Parathyroid adenoma (tissue), 2 donors: ENCODE measurements around the gene TMCC1.

Source experiments
- H2AFZ ChIP-seq: fragments of 300-600 bp; sonication (generic); one replicate; pipeline ENCODE4 v1.7.0; 2017; ENCODE audit warnings: antibody characterized with exemption, mild to moderate bottlenecking
- H3K27ac ChIP-seq: fragments of 300-600 bp; sonication (generic); one replicate; pipeline ENCODE4 v1.7.0; 2017
- H3K27me3 ChIP-seq: fragments of 300-600 bp; sonication (generic); one replicate; pipeline ENCODE4 v1.7.0; 2017; ENCODE audit warnings: low read length; ENCODE audit not compliant: control insufficient read depth, insufficient read depth
- H3K36me3 ChIP-seq: fragments of 300-600 bp; sonication (generic); one replicate; pipeline ENCODE4 v1.7.0; 2017; ENCODE audit warnings: low read length; ENCODE audit not compliant: control insufficient read depth, insufficient read depth
- H3K4me1 ChIP-seq: fragments of 300-600 bp; sonication (generic); one replicate; pipeline ENCODE4 v1.7.0; 2017; ENCODE audit warnings: control low read depth
- H3K4me2 ChIP-seq: fragments of 300-600 bp; sonication (generic); one replicate; pipeline ENCODE4 v1.7.0; 2017; ENCODE audit warnings: low read length
- H3K4me3 ChIP-seq: fragments of 300-600 bp; sonication (generic); one replicate; pipeline ENCODE4 v1.7.0; 2017; ENCODE audit warnings: low read depth, low read length
- H3K79me2 ChIP-seq: fragments of 300-600 bp; sonication (generic); one replicate; pipeline ENCODE4 v1.7.0; 2017; ENCODE audit warnings: control low read depth
- H3K9ac ChIP-seq: fragments of 300-600 bp; sonication (generic); one replicate; pipeline ENCODE4 v1.7.0; 2017; ENCODE audit warnings: mild to moderate bottlenecking
- H3K9me3 ChIP-seq: fragments of 300-600 bp; sonication (generic); one replicate; pipeline ENCODE4 v1.7.0; 2017; ENCODE audit warnings: low read length; ENCODE audit not compliant: control insufficient read depth
- TF ChIP-seq, protein P1 (sequence below): fragments of 300-600 bp; sonication (generic); IDR thresholded peaks from one replicate; pipeline ENCODE4 v1.7.0; 2017; ENCODE audit warnings: antibody characterized with exemption, mild to moderate bottlenecking
- donor health status: primary hyperparathyroidism.

TMCC1 gene

DNA sequence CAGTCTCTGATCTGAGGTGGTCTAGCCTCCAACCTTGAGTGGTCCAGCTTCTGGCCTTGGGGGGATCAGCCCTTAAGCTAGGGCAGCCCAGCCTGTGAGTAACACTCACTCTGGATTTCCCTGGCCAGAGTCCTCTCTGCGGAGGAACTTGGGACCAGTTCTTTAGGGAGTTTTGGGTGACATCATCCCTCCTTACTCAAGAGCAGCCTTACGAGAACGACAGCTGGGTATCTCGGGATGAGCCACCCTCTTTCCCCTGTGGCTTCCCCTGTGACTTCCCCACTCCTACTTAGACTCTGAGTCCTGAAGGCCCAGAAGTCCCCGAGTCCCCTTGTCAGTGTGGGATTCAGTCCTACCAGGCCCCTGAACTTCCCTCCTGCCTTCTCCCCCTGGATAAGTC, 276.8 kb downstream of the TMCC1 start:
- Histone ChIP-seq H3K9me3 (no peaks in the 10 kb centered on the region), H3K27ac (peak overlapping the region; percentile 44), H3K4me2 (no peak overlapping the region), H3K27me3 (no peaks in the 10 kb centered on the region), H3K79me2 (no peaks in the 10 kb centered on the region), H3K9ac (no peak overlapping the region), H3K4me3 (no peak overlapping the region), H2AFZ (no peak overlapping the region), H3K36me3 (no peaks in the 10 kb centered on the region), H3K4me1 (no peaks in the 10 kb centered on the region)
- TF ChIP-seq, protein P1, sequence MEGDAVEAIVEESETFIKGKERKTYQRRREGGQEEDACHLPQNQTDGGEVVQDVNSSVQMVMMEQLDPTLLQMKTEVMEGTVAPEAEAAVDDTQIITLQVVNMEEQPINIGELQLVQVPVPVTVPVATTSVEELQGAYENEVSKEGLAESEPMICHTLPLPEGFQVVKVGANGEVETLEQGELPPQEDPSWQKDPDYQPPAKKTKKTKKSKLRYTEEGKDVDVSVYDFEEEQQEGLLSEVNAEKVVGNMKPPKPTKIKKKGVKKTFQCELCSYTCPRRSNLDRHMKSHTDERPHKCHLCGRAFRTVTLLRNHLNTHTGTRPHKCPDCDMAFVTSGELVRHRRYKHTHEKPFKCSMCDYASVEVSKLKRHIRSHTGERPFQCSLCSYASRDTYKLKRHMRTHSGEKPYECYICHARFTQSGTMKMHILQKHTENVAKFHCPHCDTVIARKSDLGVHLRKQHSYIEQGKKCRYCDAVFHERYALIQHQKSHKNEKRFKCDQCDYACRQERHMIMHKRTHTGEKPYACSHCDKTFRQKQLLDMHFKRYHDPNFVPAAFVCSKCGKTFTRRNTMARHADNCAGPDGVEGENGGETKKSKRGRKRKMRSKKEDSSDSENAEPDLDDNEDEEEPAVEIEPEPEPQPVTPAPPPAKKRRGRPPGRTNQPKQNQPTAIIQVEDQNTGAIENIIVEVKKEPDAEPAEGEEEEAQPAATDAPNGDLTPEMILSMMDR = no peak

DNA sequence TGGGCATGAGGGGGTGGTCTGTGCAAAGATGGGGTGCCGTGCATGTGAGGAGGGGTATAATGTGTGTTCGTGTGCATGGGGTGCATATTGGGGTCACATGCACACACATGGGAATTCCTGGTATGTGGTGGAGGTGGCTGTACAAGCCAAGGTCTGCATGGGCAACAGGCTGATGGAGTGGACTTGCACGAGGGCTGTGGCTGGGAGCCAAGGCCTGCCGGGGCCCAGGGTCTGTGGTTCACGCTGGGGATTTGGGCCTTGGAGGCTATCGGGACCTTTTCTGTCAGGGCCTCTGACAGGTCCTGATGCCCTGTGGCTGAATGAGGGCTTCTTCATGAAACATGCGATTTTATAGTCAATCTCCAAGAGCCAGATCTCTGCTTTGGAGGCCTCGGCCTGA, 277.2 kb downstream of the TMCC1 start:
- no peaks in the 10 kb centered on the region for H3K4me1 ChIP-seq
- no peaks in the 10 kb centered on the region for H3K36me3 ChIP-seq
- no peak overlapping the region for H3K4me2 ChIP-seq
- H3K79me2 ChIP-seq = no peaks in the 10 kb centered on the region
- no peak overlapping the region for H3K4me3 ChIP-seq
- H3K27ac ChIP-seq = peak overlapping the region; percentile 44
- no peak overlapping the region for H2AFZ ChIP-seq
- H3K9ac ChIP-seq = no peak overlapping the region
- no peaks in the 10 kb centered on the region for H3K27me3 ChIP-seq
- TF ChIP-seq, protein P1 = no peak
- H3K9me3 ChIP-seq = no peaks in the 10 kb centered on the region

DNA sequence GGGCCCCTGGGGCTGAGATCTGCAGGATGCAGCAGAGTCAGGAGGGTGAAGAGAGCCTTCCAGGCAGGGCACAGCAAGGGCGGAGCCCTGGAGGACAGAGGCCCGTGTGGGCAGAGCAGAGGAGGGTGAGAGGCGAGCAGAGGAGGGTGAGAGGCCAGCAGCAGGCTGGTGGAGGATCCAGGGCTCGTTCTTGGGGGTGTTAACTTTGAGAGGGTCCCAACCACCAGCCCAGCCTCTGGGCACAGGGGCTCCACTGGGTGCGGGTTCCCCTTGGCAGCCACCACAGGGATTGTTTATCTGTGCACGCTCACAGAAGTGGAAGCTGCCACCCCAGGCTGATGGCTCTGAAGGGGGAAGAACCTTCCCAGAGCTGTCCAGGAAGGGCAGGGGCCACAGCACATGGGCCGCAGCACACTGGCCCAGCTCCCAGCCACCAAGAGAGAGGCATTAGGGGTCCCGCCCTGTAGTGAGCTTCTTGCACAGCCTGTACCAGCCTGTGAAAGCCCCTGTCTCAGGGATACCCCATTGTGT, 277.7 kb downstream of the TMCC1 start:
- Histone ChIP-seq H3K27me3 (no peaks in the 10 kb centered on the region), H2AFZ (no peak overlapping the region), H3K79me2 (no peaks in the 10 kb centered on the region), H3K27ac (no peak overlapping the region), H3K4me1 (no peaks in the 10 kb centered on the region), H3K9ac (no peak overlapping the region), H3K9me3 (no peaks in the 10 kb centered on the region), H3K4me2 (no peak overlapping the region), H3K36me3 (no peaks in the 10 kb centered on the region), H3K4me3 (no peak overlapping the region)
- TF ChIP-seq, protein P1 = no peak

DNA sequence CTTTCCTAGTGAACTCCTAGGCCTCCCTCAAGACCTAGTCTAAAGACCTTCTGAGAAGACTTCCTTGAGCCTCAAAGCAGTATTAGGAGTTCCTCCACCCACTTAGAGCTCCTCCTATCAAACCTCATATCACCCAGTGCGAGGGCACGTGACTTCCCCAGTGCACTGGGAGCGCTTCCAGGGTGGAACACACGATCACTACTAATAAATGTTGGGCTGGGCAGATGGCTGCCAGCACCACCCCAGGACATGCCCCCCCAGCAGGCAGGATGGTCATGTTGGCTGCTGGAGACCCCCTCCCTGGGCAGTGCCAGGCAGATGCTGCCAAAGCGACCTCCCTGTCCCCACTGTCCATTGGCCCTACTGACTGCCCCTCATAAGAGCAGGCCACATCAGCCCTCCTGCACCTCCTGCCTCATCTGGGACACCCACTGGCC, 278.6 kb downstream of the TMCC1 start:
- TF ChIP-seq, protein P1 = no peak
- no peak overlapping the region for H3K27ac ChIP-seq
- H3K9me3 ChIP-seq = no peaks in the 10 kb centered on the region
- no peak overlapping the region for H3K4me3 ChIP-seq
- no peaks in the 10 kb centered on the region for H3K27me3 ChIP-seq
- no peak overlapping the region for H3K9ac ChIP-seq
- H3K4me1 ChIP-seq = no peaks in the 10 kb centered on the region
- H3K4me2 ChIP-seq = no peak overlapping the region
- no peaks in the 10 kb centered on the region for H3K79me2 ChIP-seq
- no peak overlapping the region for H2AFZ ChIP-seq
- no peaks in the 10 kb centered on the region for H3K36me3 ChIP-seq

DNA sequence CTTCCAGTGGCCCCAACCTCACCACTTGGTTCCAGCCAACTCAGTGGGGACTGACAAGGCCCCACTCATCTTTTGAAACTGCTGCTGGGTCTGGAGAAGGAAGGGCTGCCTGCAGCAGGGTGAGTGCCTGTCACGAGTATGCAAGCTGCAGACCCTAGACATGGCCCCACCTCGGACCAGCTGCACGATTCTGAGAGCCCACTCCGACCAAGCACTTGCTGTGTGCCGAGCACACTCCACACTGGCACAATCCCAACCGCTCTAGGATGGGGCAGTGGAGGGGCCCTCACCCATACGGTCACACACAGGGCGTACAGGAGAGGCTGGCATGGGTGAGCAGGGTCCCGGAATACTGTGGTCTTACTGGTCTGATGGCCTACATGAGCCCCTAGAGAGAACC, 279.1 kb downstream of the TMCC1 start:
- Histone ChIP-seq H2AFZ (no peak overlapping the region), H3K79me2 (no peaks in the 10 kb centered on the region), H3K4me1 (no peaks in the 10 kb centered on the region), H3K4me3 (no peak overlapping the region), H3K36me3 (no peaks in the 10 kb centered on the region), H3K9ac (no peak overlapping the region), H3K27me3 (no peaks in the 10 kb centered on the region), H3K9me3 (no peaks in the 10 kb centered on the region), H3K4me2 (no peak overlapping the region), H3K27ac (no peak overlapping the region)
- TF ChIP-seq, protein P1 = no peak
